ENCODE data around the gene CAV1. TPM values are rescaled to one million over a fixed set of nuclear protein-coding genes. Genes with fewer than 3 reads are reported as not detected.

CAV1 gene
- total RNA-seq, 1 experiment from 2014 or later, result 20.2 TPM

DNA sequence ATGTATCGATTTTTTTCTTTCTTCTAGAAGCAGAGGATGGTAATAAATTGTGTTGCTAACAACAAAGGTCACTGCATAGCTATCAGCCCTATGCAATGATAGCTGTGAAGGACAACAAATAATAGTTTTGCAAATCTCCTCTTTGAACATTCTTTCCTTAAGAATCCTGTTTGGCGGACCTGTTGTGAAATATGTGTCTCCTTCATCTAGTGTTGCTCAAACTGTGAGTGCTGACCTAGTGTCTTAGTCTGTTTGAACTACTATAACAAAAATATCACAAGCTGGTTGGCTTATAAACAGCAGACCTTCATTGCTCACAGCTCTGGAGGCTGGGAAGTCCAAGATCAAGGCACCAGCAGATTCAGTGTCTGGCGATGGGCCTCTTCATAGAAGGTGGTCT lies 53.7 kb downstream of the CAV1 start:
- Histone ChIP-seq H2AK5ac (ENCODE audit: insufficient read length, low read length) (no peak overlapping the region), H3K23ac (ENCODE audit: insufficient read length, low read depth, low read length) (no peak overlapping the region), H3K9ac (ENCODE audit: extremely low read depth, insufficient read length, low read length) (no peak overlapping the region), H2BK15ac (ENCODE audit: low read depth, low read length) (no peak overlapping the region), H2BK5ac (ENCODE audit: insufficient read length, low read length) (no peak overlapping the region), H4K91ac (ENCODE audit: insufficient read length, low read depth, low read length) (no peak overlapping the region), H3K14ac (ENCODE audit: insufficient read depth, low read length) (no peak overlapping the region), H2BK12ac (ENCODE audit: insufficient read length, low read depth, low read length) (no peak overlapping the region), H3K18ac (ENCODE audit: insufficient read length, low read depth, low read length) (no peak overlapping the region), H4K5ac (ENCODE audit: insufficient read length, low read depth, low read length) (no peak overlapping the region), H3K27ac (ENCODE audit: insufficient read length, low read depth, low read length) (no peak overlapping the region), H3K4me2 (ENCODE audit: insufficient read depth, insufficient read length, low read length) (no peak overlapping the region), H3K4me1 (ENCODE audit: insufficient read depth, low read length) (no peaks in the 10 kb centered on the region), H3K27me3 (ENCODE audit: insufficient read depth, low read length) (no peaks in the 10 kb centered on the region), H4K20me1 (ENCODE audit: control insufficient read depth, insufficient read depth, insufficient read length) (no peaks in the 10 kb centered on the region), H3K56ac (ENCODE audit: insufficient read length, low read depth, low read length) (no peak overlapping the region), H2AFZ (ENCODE audit: low read length) (no peak overlapping the region), H2BK20ac (ENCODE audit: low read depth, low read length, poor library complexity, severe bottlenecking) (no peak overlapping the region), H3K79me1 (ENCODE audit: insufficient read depth, low read depth, low read length, poor library complexity, severe bottlenecking) (no peaks in the 10 kb centered on the region), H3K9me3 (ENCODE audit: control insufficient read depth, low read depth, low read length) (no peaks in the 10 kb centered on the region), H3K79me2 (ENCODE audit: insufficient read depth, low read length) (no peaks in the 10 kb centered on the region), H2BK120ac (ENCODE audit: low read depth, low read length, poor library complexity, severe bottlenecking) (no peak overlapping the region), H4K8ac (replicated peaks; ENCODE audit: insufficient read length, low read depth, low read length) (no peak overlapping the region), H3K23me2 (ENCODE audit: insufficient read length, low read depth, low read length, poor library complexity, severe bottlenecking) (no peaks in the 10 kb centered on the region), H3K4ac (ENCODE audit: low read depth, low read length) (no peak overlapping the region), H3T11ph (ENCODE audit: low read length) (no peak overlapping the region)
- no CpG with 5 or more reads among the region's 3 CpGs for WGBS (ENCODE audit: extremely low coverage, insufficient read length, low lambda C conversion rate)
- Mint-ChIP-seq H3K4me3 (no peak overlapping the region), H3K27me3 (ENCODE audit: low read depth) (no peaks in the 10 kb centered on the region), H3K9me3 (peaks cover 0 to 3% of the 10 kb centered on the region in 2 experiments; a peak in 2 of 5 replicates), H3K4me1 (0 out of 4 replicates have a peak, but pooled peaks cover 0 to 2% of the 10 kb centered on the region in 2 experiments), H3K27ac (no peak overlapping the region), H3K36me3 (ENCODE audit: insufficient read depth in 1 of 3, low read depth in 3 of 3) (no peaks in the 10 kb centered on the region)
- TF ChIP-seq, protein P1, sequence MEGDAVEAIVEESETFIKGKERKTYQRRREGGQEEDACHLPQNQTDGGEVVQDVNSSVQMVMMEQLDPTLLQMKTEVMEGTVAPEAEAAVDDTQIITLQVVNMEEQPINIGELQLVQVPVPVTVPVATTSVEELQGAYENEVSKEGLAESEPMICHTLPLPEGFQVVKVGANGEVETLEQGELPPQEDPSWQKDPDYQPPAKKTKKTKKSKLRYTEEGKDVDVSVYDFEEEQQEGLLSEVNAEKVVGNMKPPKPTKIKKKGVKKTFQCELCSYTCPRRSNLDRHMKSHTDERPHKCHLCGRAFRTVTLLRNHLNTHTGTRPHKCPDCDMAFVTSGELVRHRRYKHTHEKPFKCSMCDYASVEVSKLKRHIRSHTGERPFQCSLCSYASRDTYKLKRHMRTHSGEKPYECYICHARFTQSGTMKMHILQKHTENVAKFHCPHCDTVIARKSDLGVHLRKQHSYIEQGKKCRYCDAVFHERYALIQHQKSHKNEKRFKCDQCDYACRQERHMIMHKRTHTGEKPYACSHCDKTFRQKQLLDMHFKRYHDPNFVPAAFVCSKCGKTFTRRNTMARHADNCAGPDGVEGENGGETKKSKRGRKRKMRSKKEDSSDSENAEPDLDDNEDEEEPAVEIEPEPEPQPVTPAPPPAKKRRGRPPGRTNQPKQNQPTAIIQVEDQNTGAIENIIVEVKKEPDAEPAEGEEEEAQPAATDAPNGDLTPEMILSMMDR (conservative IDR thresholded peaks at IDR 0.05), result no peak
- DNase-seq, result no peak

Measured in H9 (cell line).